NCI-H748 (cell line): ENCODE data around the gene PBRM1.

ENCODE experiments used
- DNase-seq: peaks from one replicate; lab custom pipeline; 2025; ENCODE audit not compliant: unreplicated experiment; lab: John Stamatoyannopoulos, UW

Gene PBRM1

GRCh38 chr3:52525680-52526561, 159.8 kb downstream of the PBRM1 start:
- no peak for DNase-seq

DNA sequence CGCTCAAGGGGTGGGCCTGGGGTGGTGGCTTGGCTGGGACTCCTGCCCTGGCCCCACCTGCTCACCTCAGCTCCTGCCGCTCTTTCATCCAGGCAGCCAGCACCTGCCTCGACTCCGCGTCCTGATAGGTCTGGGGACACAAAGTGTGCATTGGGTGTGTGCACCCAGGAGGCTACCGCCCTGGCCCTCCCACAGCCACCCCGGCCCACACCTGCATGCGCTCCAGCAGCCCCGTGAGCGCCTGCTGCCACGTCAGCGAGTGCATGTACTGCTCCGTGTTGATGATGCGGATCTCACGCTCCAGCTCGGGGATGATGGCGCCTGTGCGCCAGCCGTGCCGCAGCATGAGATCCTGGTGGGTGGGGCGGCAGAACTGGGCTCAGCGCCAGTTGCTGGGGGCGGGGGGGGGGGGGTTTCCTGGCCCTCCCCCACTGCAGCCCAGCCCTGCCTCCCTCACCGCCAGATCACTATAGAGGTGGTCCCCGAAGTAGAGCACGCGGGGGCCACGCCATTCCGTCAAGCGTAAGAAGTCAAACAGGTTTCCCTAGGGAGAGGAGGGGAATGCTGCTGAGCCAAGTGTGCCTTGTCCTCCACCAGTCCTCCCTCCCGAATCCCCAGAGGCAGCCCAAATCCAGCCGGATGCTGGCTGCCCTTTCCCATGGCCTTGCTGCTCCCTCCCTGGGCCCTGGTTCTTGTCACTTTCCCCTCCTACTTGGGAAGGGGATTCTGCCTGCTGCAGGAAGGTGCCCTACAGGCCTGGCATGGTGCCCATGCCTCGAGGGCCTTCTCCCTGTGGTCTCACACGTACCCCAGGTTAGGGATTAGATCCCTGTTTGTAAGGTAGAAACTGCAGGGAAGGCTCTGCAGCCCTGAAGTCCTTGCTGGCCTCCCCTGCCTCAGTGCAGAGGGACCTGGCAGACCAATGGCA, 160.7 kb downstream of the PBRM1 start:
- DNase-seq: peak; percentile 61

DNA sequence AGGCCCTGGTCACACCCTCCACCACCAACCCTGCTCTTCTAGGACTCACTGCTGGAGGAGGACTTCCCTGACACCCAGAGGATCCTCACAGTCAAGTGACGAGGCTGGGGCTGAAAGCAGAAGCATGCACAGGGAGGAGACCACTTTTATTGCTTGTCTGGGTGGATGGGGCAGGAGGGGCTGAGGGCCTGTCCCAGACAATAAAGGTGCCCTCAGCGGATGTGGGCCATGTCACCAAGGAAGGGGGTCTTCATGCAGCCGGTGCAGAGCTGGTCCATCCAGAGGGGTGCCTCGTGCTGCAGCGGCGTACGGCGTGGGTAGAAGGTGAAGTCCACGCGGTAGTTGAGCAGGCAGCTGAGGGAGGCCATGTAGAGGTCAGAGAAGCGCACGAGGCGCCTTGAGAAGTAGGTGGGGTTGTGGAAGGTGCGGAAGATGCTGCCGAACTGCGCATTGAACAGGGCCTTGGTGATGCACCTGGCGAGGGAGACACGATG, 161.4 kb downstream of the PBRM1 start:
- DNase-seq: no peak

GRCh38 chr3:52523386-52524257, 162.1 kb downstream of the PBRM1 start:
- DNase-seq: no peak

- DNase-seq: no peak
Measured at GRCh38 chr3:52522651-52523251, 163.0 kb downstream of the PBRM1 start.

- no peak for DNase-seq
Measured at GRCh38 chr3:52521881-52522650, 163.6 kb downstream of the PBRM1 start.

- no peak for DNase-seq
Measured at GRCh38 chr3:52521488-52521824, 164.3 kb downstream of the PBRM1 start.

DNA sequence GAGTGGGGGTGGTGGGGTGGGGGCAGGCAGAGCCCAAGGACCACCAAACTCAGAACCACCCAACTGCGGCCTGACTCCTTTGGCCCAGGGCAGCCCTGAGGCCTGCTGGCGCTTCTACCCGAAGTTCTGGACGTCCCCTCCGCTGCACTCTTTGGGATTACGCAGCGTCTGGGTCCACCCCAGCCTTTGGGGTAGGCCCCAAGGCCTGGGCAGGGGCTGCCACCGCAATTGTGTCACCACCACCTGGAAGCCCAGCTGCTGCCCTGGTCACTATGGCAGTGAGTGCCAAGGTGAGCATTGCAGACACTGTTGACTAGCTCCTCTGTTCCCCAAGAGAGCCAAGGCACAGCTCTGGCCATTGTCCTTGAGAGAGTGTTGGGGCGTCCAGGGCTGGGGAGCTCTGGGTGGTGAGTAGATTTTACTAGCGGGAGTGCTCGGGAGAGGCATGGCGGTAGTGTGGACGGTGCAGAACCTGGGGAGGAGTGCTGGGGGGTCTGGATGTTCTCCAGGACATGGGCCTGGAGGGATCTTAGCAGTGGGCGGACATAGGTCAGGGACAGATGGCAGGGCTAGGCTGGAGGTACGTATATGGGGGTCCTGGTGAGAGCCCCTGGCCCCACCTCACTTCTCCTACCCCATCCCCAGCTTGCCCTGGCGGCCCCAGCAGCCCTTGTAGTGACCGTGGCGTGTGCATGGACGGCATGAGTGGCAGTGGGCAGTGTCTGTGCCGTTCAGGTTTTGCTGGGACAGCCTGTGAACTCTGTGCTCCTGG, 164.8 kb downstream of the PBRM1 start:
- DNase-seq: no peak

DNA sequence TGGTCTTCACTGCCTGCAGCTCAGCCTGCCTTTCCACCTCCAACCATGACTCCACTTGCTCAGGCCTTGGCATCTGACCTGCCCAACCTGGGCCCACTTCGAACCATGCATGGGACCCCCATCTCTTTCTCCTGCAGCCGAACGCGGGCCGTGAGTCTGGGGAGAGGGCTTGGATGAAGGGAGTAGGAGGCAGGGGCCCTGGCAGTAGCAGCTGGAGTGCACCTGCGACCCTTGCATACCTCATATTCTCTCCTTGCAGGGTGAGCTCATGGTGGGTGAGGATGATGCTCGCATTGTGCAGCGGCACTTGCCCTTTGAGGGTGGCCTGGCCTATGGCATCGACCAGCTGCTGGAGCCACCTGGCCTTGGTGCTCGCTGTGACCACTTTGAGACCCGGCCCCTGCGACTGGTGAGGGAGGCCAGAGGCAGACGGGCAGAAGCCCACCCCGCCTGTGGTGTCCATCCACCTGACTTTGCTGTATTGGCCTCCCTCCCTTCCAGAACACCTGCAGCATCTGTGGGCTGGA, 165.5 kb downstream of the PBRM1 start:
- DNase-seq: no peak

DNA sequence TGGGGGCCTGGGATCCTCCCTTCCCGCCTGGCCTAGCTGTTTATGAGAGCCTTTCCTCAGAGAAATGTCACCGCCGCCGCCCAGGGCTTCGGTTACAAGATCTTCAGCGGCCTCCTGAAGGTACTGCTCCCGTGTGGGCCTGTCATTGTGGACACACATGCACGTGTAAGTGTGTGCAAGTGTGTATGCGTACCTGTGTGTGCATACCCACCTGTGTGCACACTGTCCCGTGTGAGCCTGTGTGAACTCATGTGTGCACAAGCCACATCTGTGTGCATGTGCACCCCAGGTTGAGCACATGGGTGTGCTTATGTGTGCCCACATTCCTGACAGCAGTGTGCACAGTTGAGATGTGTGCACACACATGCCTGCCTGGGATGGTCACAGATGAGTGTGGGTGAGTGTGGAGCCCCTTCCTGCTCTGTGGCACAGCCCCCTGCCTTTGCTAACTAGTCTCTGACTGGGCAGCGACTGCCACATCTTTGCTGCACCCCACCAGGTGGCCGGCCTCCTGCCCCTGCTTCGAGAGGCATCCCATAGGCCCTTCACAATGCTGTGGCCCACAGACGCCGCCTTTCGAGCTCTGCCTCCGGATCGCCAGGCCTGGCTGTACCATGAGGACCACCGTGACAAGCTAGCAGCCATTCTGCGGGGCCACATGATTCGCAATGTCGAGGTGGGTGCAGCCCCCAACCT, 166.1 kb downstream of the PBRM1 start:
- DNase-seq: no peak

- DNase-seq: no peak
Measured at GRCh38 chr3:52518723-52519444, 166.8 kb downstream of the PBRM1 start.

DNA sequence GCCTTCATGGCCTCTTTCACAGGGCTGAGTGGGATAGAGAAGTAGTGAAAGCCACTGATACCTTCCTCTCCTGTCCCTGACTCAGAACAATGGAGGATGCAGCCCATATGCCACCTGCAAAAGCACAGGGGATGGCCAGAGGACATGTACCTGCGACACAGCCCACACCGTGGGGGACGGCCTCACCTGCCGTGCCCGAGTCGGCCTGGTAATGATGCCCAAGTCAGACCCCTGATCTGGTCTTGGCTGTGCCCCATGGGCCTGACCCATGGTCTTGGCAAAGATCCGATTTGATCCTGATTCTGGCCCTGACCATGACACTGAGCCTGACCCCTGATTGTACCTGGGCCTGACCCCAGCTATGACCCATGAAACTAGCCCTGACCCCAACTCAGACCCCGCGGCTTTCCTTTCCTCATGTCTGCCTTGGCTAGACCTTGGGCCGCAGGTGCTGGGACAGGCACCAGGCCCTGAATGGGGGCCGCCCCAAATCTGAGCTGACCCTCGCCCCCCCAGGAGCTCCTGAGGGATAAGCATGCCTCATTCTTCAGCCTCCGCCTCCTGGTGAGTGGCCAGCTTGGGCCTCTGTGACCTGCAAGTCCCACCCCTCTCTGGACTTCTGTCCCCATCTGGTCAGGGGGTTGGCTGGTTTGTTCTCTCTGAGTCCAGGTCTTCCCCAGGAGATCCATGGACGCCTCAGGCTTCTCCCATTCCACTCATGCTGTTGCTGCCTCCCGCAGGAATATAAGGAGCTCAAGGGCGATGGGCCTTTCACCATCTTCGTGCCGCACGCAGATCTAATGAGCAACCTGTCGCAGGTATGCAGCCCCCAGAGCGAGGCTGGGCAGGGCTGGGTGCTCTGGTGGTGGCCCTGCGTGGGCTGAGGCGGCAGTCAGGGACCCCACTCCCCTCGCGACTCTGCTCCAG, 167.7 kb downstream of the PBRM1 start:
- DNase-seq: no peak

DNA sequence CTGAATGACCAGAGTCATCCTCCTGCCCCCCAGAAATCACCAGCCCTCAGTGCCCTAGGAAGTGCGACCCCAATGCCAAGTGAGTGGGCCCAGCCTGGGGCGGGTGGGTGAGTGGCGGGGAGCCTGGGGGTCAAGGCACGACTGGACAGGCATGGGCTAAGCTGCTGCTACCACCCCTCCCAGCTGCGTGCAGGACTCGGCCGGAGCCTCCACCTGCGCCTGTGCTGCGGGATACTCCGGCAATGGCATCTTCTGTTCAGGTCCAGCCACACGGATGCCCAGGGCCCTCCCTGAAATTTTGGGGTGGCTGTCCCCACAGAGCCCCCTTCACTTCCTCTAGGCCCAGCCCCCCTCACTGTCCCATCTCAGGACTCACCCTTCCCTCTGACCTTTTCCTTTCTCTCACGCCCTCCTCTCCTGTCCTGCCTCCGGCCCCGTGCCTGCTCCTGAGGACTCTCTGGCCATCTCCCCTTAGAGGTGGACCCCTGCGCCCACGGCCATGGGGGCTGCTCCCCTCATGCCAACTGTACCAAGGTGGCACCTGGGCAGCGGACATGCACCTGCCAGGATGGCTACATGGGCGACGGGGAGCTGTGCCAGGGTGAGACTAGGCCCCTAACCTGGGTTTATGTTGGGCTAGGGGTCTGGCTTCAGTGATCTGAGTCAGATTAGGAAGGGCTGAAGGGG, 169.1 kb downstream of the PBRM1 start:
- no peak for DNase-seq

DNA sequence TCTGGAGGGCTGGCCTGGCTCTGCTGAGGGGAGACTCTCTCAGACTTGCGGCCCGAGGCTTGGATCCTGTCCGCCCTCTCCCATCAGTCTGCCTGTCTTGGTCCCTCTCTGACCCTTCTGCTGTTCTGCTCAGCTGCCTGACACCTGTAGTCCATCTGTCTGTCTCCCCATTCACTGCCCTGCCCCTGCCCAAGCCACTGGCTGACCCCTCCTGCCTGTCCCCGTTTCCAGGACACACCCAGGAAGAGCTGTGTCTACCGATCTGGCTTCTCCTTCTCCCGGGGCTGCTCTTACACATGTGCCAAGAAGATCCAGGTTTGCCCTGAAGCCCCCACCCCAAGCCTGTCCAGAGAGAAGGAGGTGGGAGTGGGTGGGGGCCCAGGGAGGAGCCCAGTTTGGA, 170.5 kb downstream of the PBRM1 start:
- DNase-seq: no peak

DNA sequence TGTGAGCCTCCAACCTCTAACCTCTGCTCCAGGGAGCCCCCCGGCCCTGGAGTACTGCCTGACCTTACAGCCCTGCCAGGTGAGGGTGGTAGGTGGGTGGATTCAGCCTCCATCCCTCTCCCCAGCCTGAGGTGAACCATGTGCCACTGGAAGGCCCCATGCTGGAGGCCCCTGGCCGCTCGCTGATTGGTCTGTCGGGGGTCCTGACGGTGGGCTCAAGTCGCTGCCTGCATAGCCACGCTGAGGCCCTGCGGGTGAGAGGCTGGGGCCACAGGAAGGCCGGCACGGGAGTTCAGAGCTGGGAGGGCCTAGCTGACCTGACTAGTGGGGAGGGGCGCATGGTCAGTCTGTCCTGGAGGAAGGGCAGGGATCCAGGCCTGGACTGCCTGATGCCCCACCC, 171.1 kb downstream of the PBRM1 start:
- no peak for DNase-seq

DNA sequence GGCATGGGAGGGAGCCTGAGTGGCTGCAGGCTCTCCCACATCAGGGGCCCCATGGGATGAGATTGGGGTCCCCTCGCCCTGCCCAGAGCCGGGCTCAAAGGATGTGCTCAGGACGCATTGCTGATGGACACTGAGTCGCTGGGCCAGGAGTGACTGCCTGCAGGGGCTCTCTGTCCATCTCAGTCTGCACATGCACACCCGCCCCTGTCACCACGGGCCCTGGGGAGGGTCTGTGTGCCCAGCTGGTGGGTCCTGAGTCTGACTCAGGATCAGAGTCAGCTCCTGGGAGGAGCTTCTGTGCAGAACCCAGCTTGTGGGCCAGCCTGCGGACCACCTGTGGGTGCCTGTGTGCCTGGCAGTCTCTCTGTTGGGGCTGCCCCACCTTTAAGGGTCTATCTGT, 172.4 kb downstream of the PBRM1 start:
- DNase-seq: no peak
